Stomach (tissue), 4 donors: Measurements from ENCODE around the gene STEAP2.

Experiments
- CTCF ChIP-seq, 7 experiments: fragments of 450-650 bp in 4 of 7; fragments of 200-600 bp in 3 of 7; sonication (generic) in 3 of 7; IDR thresholded peaks; one replicate each; pipeline ENCODE4 v1.5.1; 2016 to 2019; ENCODE audit warnings: antibody characterized with exemption in 7 of 7, control low read depth in 2 of 7, mild to moderate bottlenecking in 1 of 7
- POLR2A ChIP-seq, 4 donors: fragments of 450-650 bp; IDR thresholded peaks; one replicate each; pipeline ENCODE4 v1.6.1; 2016; ENCODE audit warnings: antibody characterized with exemption in 4 of 4, control low read depth in 2 of 4, mild to moderate bottlenecking in 1 of 4, moderate library complexity in 1 of 4
- POLR2AphosphoS5 ChIP-seq, 3 donors: sonication (generic); formaldehyde crosslinking; IDR thresholded peaks; one replicate each; pipeline ENCODE4 v1.6.1; 2016; ENCODE audit warnings: antibody characterized with exemption in 3 of 3

- peak; percentile 42 to 88 (median 61) for TF ChIP-seq POLR2AphosphoS5 (IDR thresholded peaks at IDR 0.05)
- TF ChIP-seq CTCF (IDR thresholded peaks at IDR 0.05) = peak in 4 of 7 experiments; percentile 24 to 43 (median 34)
- TF ChIP-seq POLR2A (IDR thresholded peaks at IDR 0.05) = no peak
Measured at GRCh38 chr7:90244909-90245851, 33.6 kb downstream of the STEAP2 start, which contains the start of gene CFAP69.
